Karpas-422 (cell line): Measurements from ENCODE around the gene FGD5. TPM values are rescaled to one million over a fixed set of nuclear protein-coding genes. Genes with fewer than 3 reads are reported as not detected.

Experiments
- DNase-seq: peaks from one replicate; pipeline ENCODE4 v3.0.0-alpha.2; 2015
- H2AFZ ChIP-seq: fragments of 200-600 bp; sonication (generic); 2 replicates; pipeline ENCODE4 v1.6.1; 2014; ENCODE audit warnings: antibody characterized with exemption, low read length, mixed read lengths
- H3K27ac ChIP-seq: fragments of 200-600 bp; sonication (generic); 2 replicates; pipeline ENCODE4 v1.5.1; 2014; ENCODE audit warnings: mild to moderate bottlenecking, low read length, moderate library complexity
- H3K27me3 ChIP-seq: fragments of 200-600 bp; sonication (generic); 2 replicates; pipeline ENCODE4 v1.6.1; 2014; ENCODE audit warnings: low read length, mixed read lengths
- H3K36me3 ChIP-seq: fragments of 200-600 bp; sonication (generic); 2 replicates; pipeline ENCODE4 v1.6.1; 2014; ENCODE audit warnings: low read length, mixed read lengths; ENCODE audit not compliant: insufficient read depth
- H3K4me1 ChIP-seq: fragments of 200-600 bp; sonication (generic); 2 replicates; pipeline ENCODE4 v1.6.1; 2014; ENCODE audit warnings: mild to moderate bottlenecking, low read length, mixed read lengths
- H3K4me2 ChIP-seq: fragments of 200-600 bp; sonication (generic); 2 replicates; pipeline ENCODE4 v1.6.1; 2014; ENCODE audit warnings: low read length, low read depth, mild to moderate bottlenecking; ENCODE audit not compliant: poor library complexity, severe bottlenecking
- H3K4me3 ChIP-seq: fragments of 200-600 bp; sonication (generic); 2 replicates; pipeline ENCODE4 v1.5.1; 2014; ENCODE audit warnings: mild to moderate bottlenecking, antibody characterized with exemption, low read length, mixed read lengths
- H3K79me2 ChIP-seq: fragments of 200-600 bp; sonication (generic); 2 replicates; pipeline ENCODE4 v1.6.1; 2014; ENCODE audit warnings: mild to moderate bottlenecking, low read length, mixed read lengths
- H3K9ac ChIP-seq: fragments of 200-600 bp; sonication (generic); 2 replicates; pipeline ENCODE4 v1.6.0; 2014; ENCODE audit warnings: low read length
- H3K9me2 ChIP-seq: fragments of 200-600 bp; sonication (generic), shearing (Covaris generic); replicated peaks from 2 replicates; pipeline ENCODE4 v1.6.0; 2014; ENCODE audit warnings: mild to moderate bottlenecking, low read length, moderate library complexity; ENCODE audit not compliant: insufficient read depth
- H3K9me3 ChIP-seq: fragments of 300-700, 200-600 bp; sonication (generic); 2 replicates; pipeline ENCODE4 v1.6.1; 2014; ENCODE audit warnings: low read length, mixed read lengths
- H4K20me1 ChIP-seq: fragments of 200-600 bp; sonication (generic); 2 replicates; pipeline ENCODE4 v1.6.1; 2014; ENCODE audit warnings: mild to moderate bottlenecking, antibody characterized with exemption, low read length, low read depth; ENCODE audit not compliant: insufficient read depth
- total RNA-seq: library from RNA; depleted of rRNA; stranded (reverse); fragments of >200 nt; shearing (Covaris generic); gene quantifications from 2 replicates; pipeline ENCODE4 v1.2.3, GENCODE V29; 2014; ENCODE audit warnings: low replicate concordance

FGD5 gene
- total RNA-seq, 1 experiment from 2014 or later: not detected

DNA sequence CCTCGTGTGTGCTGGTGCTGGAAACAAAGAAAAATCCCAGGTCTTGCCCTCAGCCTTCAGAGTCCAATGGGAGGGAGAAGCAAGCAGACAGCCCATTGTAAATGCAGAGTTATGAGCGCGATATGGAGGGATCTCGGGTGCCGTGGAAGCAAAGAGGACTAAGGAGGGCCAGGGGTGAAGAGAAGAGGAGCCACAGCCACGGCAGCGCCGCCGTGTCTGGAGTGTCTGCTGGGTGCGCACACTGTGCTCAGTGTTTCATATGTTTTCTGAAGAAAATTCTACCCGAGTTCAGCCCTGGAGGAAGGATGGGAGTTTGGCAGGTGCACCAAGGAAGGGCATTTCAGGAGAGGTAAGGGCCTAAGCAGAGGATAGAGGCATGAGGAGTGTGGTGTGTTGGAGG, 92.9 kb downstream of the FGD5 start:
- no peaks in the 10 kb centered on the region for H3K9me3 ChIP-seq
- H3K9me2 ChIP-seq: no peaks in the 10 kb centered on the region
- no peak overlapping the region for H3K4me3 ChIP-seq
- no peaks in the 10 kb centered on the region for H3K79me2 ChIP-seq
- H3K4me2 ChIP-seq: no peak overlapping the region
- no peak overlapping the region for H3K27ac ChIP-seq
- H3K9ac ChIP-seq: no peak overlapping the region
- H4K20me1 ChIP-seq: no peaks in the 10 kb centered on the region
- H3K36me3 ChIP-seq: no peaks in the 10 kb centered on the region
- H3K4me1 ChIP-seq: no peaks in the 10 kb centered on the region
- H2AFZ ChIP-seq: no peak overlapping the region
- no peak for DNase-seq
- H3K27me3 ChIP-seq: no peaks in the 10 kb centered on the region

DNA sequence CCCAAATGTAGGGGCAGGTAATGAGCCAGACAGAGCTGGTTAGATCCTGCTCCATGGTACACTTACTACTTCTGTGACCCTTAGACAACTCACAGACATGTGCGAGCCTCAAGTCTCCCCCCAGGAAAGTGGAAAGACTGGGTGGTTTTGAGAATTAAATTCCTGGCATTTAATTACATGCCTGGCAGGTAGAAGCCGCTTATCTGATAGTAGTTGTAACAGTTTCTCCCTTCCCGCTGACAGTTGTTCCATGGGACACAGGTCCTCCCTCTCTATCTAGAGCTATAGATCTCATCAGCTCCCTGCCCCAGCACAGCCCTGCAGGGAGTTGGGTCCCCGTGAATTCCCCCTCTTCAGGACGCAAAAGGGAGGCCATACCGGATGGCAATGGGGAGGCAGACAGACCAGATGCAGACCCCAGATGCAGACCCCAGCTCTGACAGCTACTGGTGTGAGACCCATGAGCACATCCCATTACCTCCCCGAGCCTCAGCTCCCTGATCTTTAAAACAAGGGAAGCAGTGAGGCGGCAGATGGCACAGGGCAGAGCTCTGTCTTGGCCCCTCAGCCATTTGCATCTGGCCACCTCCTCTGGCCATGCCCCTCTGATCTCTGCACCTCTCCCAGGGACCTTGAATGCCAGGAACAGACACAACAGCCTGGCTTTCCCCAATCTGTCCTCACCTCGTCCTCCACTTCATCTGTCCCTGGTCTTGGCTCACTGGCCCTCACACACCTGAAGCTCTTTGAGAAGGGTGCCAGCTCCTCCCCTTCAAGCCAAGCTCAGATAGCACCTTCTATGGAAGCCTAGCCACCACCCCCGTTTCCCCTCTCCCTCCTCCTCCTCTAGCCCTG, 94.5 kb downstream of the FGD5 start:
- no peaks in the 10 kb centered on the region for H3K9me2 ChIP-seq

DNA sequence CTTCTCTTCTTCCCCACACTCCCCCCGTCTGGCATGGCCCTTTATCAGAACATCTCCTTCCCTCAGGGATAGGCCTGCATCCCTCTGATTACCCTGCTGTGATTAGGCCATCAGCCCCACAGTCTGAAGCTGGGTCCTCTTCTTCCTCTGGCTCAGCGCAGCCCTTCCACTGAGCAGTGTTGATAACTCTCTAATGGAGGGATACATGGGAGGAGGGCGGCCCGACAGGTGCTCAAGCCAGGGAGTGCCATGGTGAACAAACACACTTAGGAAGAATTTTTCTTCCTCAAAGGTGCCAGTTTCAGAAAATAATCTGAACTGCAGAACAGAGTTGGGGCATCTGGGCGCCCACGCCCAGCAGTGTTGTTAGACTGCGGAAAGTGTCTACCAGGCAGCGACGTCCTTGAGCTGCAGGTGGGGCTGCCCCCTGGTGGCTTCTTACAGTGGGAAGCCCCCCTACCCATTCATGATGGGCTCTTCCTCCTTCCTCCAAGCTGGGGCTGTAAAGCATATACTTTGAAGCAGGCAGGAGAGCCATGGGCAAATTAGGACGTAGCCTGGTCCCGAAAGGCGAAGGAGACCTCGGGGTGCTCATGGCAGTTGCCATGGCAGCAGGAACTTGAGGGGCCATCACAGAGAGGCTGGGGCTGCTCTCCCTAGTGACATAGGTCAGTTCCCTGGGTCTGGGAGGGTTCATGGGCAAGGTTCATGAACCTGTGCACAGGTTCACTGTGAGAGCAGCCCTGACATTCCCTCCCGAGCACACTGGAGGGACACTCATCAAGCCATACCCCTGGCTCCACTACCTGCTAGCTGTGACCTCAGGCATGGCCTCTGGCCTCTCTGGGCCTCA, 95.4 kb downstream of the FGD5 start:
- H4K20me1 ChIP-seq: no peaks in the 10 kb centered on the region
- H3K27ac ChIP-seq: no peak overlapping the region
- no peak for DNase-seq
- H2AFZ ChIP-seq: no peak overlapping the region
- H3K9me3 ChIP-seq: no peaks in the 10 kb centered on the region
- H3K4me1 ChIP-seq: no peaks in the 10 kb centered on the region
- H3K9ac ChIP-seq: no peak overlapping the region
- H3K27me3 ChIP-seq: no peaks in the 10 kb centered on the region
- H3K4me3 ChIP-seq: no peak overlapping the region
- H3K9me2 ChIP-seq: no peaks in the 10 kb centered on the region
- no peak overlapping the region for H3K4me2 ChIP-seq
- H3K36me3 ChIP-seq: no peaks in the 10 kb centered on the region
- H3K79me2 ChIP-seq: no peaks in the 10 kb centered on the region

More for the DNA sequence above, 94.5 kb downstream of the FGD5 start:
- no peaks in the 10 kb centered on the region for H4K20me1 ChIP-seq
- no peaks in the 10 kb centered on the region for H3K36me3 ChIP-seq
- no peak overlapping the region for H2AFZ ChIP-seq
- no peaks in the 10 kb centered on the region for H3K79me2 ChIP-seq
- no peaks in the 10 kb centered on the region for H3K4me1 ChIP-seq
- no peak overlapping the region for H3K4me3 ChIP-seq
- H3K27ac ChIP-seq: no peak overlapping the region
- H3K4me2 ChIP-seq: no peak overlapping the region
- H3K27me3 ChIP-seq: no peaks in the 10 kb centered on the region
- DNase-seq: no peak
- no peaks in the 10 kb centered on the region for H3K9me3 ChIP-seq
- H3K9ac ChIP-seq: no peak overlapping the region

DNA sequence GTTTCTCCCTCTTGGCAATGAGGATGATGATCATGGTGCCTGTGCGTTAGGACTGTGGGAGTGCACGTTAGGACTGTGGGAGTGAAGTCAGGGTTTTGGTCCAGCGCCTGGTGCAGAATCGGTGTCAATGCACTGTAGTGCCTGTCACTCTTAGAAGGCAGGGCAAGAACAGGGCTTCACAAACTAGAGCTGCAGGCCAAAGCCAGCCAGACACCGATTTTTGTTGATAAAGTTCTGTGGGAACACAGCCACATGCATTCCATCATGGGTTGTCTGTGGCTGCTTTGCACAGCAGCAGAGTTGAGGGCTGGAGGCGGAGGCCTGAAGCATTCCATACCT, 96.0 kb downstream of the FGD5 start:
- Histone ChIP-seq H3K9ac (no peak overlapping the region), H3K27ac (no peak overlapping the region), H4K20me1 (no peaks in the 10 kb centered on the region), H3K9me3 (no peaks in the 10 kb centered on the region), H3K4me2 (no peak overlapping the region), H3K4me1 (no peaks in the 10 kb centered on the region), H3K27me3 (no peaks in the 10 kb centered on the region), H3K79me2 (no peaks in the 10 kb centered on the region), H3K36me3 (no peaks in the 10 kb centered on the region), H3K4me3 (no peak overlapping the region), H3K9me2 (no peaks in the 10 kb centered on the region), H2AFZ (no peak overlapping the region)
- no peak for DNase-seq

DNA sequence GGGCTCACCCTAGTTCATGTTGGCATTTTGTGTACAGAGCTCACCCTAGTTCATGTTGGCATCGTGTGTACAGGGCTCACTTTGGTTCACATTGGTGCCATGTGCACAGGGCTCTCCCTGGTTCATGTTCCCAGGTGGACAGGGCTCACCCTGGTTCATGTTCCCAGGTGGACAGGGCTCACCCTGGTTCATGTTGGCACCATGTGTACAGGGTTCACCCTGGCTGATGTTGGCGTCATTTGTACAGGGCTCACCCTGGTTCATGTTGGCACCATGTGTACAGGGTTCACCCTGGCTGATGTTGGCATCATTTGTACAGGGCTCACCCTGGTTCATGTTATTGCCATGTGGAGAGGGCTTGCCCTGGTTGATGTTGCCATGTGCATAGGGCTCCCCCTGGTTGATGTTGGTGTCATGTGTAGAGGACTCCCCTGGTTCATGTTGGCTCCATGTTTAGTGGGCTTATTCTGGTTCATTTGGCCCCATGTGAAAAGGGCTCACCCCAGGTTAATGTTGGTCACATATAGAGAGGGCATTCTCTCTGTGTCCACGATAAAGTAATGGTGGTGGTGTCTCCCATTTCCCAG, 97.0 kb downstream of the FGD5 start:
- H3K4me2 ChIP-seq: no peak overlapping the region
- no peaks in the 10 kb centered on the region for H3K9me3 ChIP-seq
- no peak overlapping the region for H2AFZ ChIP-seq
- H3K36me3 ChIP-seq: no peaks in the 10 kb centered on the region
- H3K27ac ChIP-seq: no peak overlapping the region
- no peak overlapping the region for H3K9ac ChIP-seq
- H3K4me1 ChIP-seq: no peaks in the 10 kb centered on the region
- no peaks in the 10 kb centered on the region for H3K79me2 ChIP-seq
- DNase-seq: peak; percentile 54
- no peaks in the 10 kb centered on the region for H3K9me2 ChIP-seq
- no peaks in the 10 kb centered on the region for H4K20me1 ChIP-seq
- no peaks in the 10 kb centered on the region for H3K27me3 ChIP-seq
- H3K4me3 ChIP-seq: no peak overlapping the region

DNA sequence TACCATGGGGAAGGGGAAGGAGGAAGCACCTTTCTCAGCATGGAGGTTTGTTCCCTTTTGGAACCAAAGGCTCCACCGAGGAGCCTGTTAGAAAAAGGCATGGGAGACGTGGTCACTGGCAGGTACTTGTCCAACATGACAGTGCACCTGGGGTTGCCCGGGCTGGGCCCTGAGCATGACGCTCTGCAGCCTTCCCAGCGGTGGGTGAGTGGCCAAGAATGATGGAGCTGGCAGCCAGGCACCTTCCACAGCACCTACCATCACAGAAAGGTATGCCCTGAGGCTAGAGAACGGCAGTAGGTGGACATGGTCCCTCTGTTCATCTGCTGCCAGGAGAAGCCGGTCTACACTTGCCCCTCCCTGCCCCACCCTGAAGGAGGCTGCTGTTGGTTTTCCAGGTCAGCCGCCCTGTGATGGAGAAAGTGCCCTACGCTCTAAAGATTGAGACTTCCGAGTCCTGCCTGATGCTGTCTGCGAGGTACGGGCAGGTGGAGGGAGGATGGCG, 99.6 kb downstream of the FGD5 start:
- no peaks in the 10 kb centered on the region for H4K20me1 ChIP-seq
- H2AFZ ChIP-seq: no peak overlapping the region
- H3K79me2 ChIP-seq: no peaks in the 10 kb centered on the region

DNA sequence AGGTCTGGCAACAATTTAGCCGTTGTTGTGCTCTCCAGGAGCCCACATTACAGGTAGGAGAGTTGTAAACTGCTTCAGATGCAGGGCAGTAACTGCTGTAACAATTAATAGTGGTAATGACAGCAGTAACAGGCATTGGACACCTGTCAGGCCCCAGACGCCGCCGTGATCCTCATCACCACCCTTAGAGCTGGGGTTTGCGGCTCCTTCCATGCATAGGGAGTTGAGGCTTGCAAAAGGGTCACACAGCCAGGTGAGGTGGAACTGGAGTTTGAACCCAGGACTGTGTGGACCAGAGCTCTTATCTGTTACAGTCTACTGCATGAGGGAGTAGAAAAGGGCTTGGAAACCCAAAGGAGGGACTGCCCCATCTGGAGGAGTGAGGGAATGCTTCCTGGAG, 101.8 kb downstream of the FGD5 start:
- Histone ChIP-seq H3K9ac (no peak overlapping the region), H3K9me3 (no peaks in the 10 kb centered on the region), H3K27ac (no peak overlapping the region), H3K4me2 (no peak overlapping the region), H2AFZ (no peak overlapping the region), H3K4me3 (no peak overlapping the region), H3K27me3 (no peaks in the 10 kb centered on the region), H3K9me2 (no peaks in the 10 kb centered on the region), H3K79me2 (no peaks in the 10 kb centered on the region), H3K4me1 (0 out of 2 replicates have a peak, but pooled peaks cover 2% of the 10 kb centered on the region), H3K36me3 (no peaks in the 10 kb centered on the region), H4K20me1 (no peaks in the 10 kb centered on the region)
- DNase-seq: no peak

More for the DNA sequence above, 99.6 kb downstream of the FGD5 start:
- no peaks in the 10 kb centered on the region for H3K9me2 ChIP-seq
- no peaks in the 10 kb centered on the region for H3K9me3 ChIP-seq
- no peak for DNase-seq
- no peak overlapping the region for H3K4me3 ChIP-seq
- no peaks in the 10 kb centered on the region for H3K27me3 ChIP-seq
- H3K4me1 ChIP-seq: no peaks in the 10 kb centered on the region
- no peak overlapping the region for H3K4me2 ChIP-seq
- no peak overlapping the region for H3K9ac ChIP-seq
- H3K36me3 ChIP-seq: no peaks in the 10 kb centered on the region
- H3K27ac ChIP-seq: no peak overlapping the region
